Raji (cell line): ENCODE results near the gene PIK3R3.
A peak's percentile ranks its signal among the peaks of the same experiment; 100 is the strongest.

ENCODE experiments used
- POLR2A ChIP-seq: IDR thresholded peaks from 2 replicates; pipeline ENCODE4 v1.6.1; 2011; ENCODE audit warnings: low read depth, low read length, control low read depth; ENCODE audit not compliant: insufficient read depth

PIK3R3 gene

GRCh38 chr1:46166521-46167462 is 34.4 kb upstream of the PIK3R3 start:
- no peak for TF ChIP-seq POLR2A

GRCh38 chr1:46160212-46160611 is 27.8 kb upstream of the PIK3R3 start:
- no peak for TF ChIP-seq POLR2A

- TF ChIP-seq POLR2A = no peak
These were observed 27.1 kb upstream of the PIK3R3 start for GRCh38 chr1:46159516-46159915.

GRCh38 chr1:46158312-46159281 is 26.2 kb upstream of the PIK3R3 start:
- TF ChIP-seq POLR2A = no peak

- TF ChIP-seq POLR2A = no peak
These were observed 25.5 kb upstream of the PIK3R3 start for GRCh38 chr1:46157916-46158311.

- no peak for TF ChIP-seq POLR2A
These were observed 21.3 kb upstream of the PIK3R3 start for GRCh38 chr1:46153732-46154131.

- no peak for TF ChIP-seq POLR2A
These were observed 20.8 kb upstream of the PIK3R3 start for GRCh38 chr1:46153228-46153627.

- TF ChIP-seq POLR2A = no peak
These were observed 19.6 kb upstream of the PIK3R3 start for GRCh38 chr1:46152016-46152415.

- no peak for TF ChIP-seq POLR2A
These were observed 17.7 kb upstream of the PIK3R3 start for GRCh38 chr1:46150085-46150484.

- no peak for TF ChIP-seq POLR2A
These were observed 15.9 kb upstream of the PIK3R3 start for GRCh38 chr1:46148318-46148717.

GRCh38 chr1:46137916-46138315 is 5.5 kb upstream of the PIK3R3 start:
- no peak for TF ChIP-seq POLR2A

GRCh38 chr1:46136711-46137110 is 4.3 kb upstream of the PIK3R3 start:
- TF ChIP-seq POLR2A = no peak

- no peak for TF ChIP-seq POLR2A
These were observed 2.4 kb upstream of the PIK3R3 start for GRCh38 chr1:46134660-46135331.

GRCh38 chr1:46133781-46134350 is 1.4 kb upstream of the PIK3R3 start:
- TF ChIP-seq POLR2A = no peak

- peak; percentile 10; the same call in 1 of the 2 replicates for TF ChIP-seq POLR2A
These were observed 791 bp upstream of the PIK3R3 start for GRCh38 chr1:46133181-46133658.
